Measurements from ENCODE around the gene ARHGEF4.
"Not testable (repeated sequence)": the region's sequence is repeated elsewhere in the genome, so short reads cannot be mapped to it uniquely, and the experiment has no call there.

ARHGEF4 gene

DNA sequence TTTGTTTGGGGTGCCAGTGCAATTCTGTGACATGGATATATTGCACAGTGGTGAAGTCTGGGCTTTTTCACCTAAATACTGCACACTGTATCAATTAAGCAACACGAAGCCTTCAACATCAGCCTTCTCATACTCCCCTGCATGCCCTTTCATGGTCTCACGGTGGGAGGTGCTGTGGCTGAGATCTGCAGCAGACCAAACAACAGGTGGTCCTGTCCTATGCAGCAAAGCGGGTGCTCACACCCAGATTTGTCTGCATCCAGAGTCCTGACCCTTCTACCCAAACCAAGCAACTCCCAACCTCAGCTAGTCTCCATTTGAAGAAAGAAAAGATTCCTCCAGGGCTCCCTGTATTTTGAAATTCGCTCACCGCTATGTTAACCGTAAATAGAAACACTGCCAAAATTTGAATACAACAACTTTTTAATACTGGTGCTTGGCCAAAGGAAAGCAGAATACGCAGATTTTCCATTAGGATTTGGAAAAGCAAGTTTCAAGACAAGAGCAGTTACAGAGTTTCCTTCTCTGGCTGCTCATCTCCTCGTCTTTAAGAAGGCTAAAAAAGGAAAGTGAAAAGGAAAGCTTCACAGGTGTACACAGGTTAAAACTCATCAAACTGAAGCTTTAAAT is 221.6 kb downstream of the ARHGEF4 start:
- POLR2A ChIA-PET: no interaction called here
- TF ChIP-seq, protein P1, sequence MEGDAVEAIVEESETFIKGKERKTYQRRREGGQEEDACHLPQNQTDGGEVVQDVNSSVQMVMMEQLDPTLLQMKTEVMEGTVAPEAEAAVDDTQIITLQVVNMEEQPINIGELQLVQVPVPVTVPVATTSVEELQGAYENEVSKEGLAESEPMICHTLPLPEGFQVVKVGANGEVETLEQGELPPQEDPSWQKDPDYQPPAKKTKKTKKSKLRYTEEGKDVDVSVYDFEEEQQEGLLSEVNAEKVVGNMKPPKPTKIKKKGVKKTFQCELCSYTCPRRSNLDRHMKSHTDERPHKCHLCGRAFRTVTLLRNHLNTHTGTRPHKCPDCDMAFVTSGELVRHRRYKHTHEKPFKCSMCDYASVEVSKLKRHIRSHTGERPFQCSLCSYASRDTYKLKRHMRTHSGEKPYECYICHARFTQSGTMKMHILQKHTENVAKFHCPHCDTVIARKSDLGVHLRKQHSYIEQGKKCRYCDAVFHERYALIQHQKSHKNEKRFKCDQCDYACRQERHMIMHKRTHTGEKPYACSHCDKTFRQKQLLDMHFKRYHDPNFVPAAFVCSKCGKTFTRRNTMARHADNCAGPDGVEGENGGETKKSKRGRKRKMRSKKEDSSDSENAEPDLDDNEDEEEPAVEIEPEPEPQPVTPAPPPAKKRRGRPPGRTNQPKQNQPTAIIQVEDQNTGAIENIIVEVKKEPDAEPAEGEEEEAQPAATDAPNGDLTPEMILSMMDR (IDR thresholded peaks at IDR 0.05; ENCODE audit: control extremely low read depth, extremely low read depth, low read depth, missing control alignments): no peak
- no peak for DNase-seq (ENCODE audit: extremely low spot score)
- CTCF ChIA-PET: interaction anchor here (2.3 kb wide), 1 partner anchor 17 kb away, joined by 6 read pairs; no protein-coding TSS in a partner anchor

DNA sequence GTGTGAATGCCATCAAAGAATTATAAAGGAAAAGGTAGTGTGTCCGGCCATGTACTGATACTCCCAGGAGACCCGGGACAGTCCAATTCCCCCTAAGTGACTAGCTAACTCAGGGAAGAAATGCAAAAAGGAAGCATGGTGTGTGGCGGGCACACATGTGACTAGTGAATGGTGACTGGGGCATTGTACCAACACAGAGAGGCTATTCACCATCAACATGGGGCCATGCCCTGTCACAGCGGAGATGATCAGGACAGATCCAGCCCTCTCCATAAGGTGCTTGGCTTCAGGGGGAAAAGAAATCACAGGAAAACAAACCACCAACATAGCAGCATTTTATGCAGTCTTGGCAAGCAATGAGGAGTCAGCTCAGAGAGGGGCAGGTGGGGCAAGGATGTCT is 222.2 kb downstream of the ARHGEF4 start:
- no peak for DNase-seq (ENCODE audit: extremely low spot score)
- ChIA-PET CTCF (interaction anchor here (2.3 kb wide), 1 partner anchor 18 kb away, joined by 6 read pairs; no protein-coding TSS in a partner anchor), POLR2A (no interaction called here)
- TF ChIP-seq, protein P1 (IDR thresholded peaks at IDR 0.05; ENCODE audit: control extremely low read depth, extremely low read depth, low read depth, missing control alignments): no peak

DNA sequence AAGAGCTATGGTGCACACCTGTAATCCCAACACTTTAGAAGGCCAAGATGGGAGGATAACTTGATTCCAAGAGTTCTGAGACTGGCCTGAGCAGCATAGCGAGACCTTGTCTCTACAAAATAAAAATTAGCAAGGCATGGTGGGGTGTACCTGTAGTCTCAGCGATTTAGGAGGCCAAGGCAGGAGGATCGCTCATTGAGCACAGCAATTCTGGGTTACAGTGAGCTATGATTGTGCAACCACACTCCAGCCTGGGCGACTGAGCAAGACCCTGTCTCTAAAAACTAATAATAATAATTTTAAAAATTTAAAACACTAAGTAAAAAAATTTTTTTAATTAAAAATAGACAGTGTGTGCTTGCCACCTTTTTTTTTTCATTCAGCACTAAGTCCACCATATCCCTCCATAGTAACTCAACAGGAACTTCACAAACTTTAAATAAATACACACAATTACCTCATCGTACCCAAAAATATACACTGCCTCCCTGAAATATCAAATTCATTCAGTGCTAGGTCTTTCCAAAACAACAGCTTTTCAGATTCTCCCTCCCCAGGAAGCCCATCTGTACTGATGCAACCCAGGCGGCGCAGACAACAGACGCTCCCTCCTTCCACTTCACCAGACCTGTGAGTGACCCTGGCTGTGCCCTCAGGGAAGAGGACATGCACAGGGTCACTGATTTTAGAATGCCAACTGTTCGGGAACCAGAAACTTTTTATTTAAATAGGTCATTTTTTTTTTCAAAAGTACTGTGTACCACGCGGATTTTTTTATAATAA is 227.0 kb downstream of the ARHGEF4 start:
- TF ChIP-seq, protein P1 (IDR thresholded peaks at IDR 0.05; ENCODE audit: control extremely low read depth, extremely low read depth, low read depth, missing control alignments): no peak
- CTCF ChIA-PET: no interaction called here
- DNase-seq (ENCODE audit: extremely low spot score): no peak
- POLR2A ChIA-PET: no interaction called here

DNA sequence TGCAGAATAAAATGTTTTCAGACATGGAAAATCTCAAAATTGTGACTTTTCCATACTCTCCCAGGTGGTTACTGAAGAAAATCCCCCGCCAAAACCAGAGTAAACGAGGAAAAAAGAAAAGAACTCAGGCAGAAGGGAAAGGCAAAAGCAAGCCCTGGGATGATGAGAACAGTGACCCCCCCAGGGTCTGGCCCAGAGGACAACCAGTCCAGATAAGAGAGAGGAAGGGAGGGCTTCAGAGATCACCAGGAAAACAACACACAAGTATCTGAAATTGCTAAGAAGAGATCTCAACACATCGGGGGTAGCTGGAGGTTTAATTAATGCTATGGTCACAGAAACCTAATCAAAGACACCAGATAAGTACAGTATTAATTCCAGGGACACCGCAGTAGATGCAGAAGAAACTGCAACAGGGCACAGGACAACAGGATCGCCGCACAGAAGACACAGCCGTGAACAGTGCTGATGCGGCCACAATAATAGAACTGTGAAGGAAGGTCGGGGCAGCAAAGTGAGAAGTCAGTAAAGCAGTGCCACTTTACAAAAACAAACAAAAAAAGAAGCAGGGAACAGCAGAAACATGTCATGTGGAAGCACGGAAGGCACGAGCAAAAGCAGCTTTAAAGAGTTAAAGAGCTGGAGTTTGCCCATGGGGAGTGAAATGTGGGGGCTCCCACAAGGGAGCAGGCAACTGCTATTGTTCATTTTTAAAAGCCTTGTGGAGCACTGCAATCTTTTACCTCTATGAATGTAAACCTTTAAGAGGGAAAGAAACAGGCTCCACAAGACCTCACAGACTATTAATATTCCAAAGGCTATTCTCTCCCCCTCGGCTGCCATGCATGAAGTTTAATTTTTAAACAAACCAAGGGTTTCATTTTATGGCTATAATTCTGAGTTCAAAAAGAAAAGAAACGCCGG is 228.1 kb downstream of the ARHGEF4 start:
- ChIA-PET POLR2A (no interaction called here), CTCF (interaction anchor here (1.3 kb wide), 1 partner anchor 13 kb away, joined by 3 read pairs; no protein-coding TSS in a partner anchor)
- TF ChIP-seq, protein P1 (IDR thresholded peaks at IDR 0.05; ENCODE audit: control extremely low read depth, extremely low read depth, low read depth, missing control alignments): no peak
- no peak for DNase-seq (ENCODE audit: extremely low spot score)

DNA sequence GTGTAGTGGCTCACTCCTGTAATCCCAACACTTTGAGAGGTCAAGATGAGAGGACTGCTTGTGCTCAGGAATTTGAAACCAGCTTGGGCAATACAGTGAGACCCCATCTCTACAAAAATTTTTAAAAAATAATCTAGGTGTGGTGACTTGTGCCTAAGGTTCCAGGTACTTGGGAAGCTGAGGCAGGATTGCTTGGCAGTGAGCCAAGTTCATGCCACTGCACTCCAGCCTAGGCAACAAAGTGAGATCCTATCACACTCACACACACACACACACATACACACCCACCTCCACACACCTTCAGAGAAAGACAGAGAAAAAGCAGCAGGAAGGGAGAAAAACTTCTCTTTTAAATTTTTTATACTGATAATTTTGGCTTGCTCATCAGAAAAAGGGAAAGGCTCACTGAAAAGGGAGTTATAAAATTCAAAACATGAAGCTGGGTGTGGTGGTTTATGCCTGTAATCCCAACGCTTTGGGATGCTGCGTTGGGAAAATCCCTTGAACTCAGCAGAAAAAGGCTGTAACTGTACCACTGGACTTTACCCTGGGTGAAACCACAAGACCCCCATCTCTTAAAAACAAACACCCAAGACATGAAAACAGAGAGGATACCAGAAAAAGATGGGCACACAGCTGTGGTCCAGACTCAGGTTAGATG is 230.9 kb downstream of the ARHGEF4 start:
- ChIA-PET CTCF (interaction anchor here (0.8 to 1.5 kb wide), 2 partner anchors 11 to 13 kb away, joined by 3 read pairs; no protein-coding TSS in a partner anchor), POLR2A (no interaction called here)
- TF ChIP-seq, protein P1 (IDR thresholded peaks at IDR 0.05; ENCODE audit: control extremely low read depth, extremely low read depth, low read depth, missing control alignments): no peak
- no peak for DNase-seq (ENCODE audit: extremely low spot score)

DNA sequence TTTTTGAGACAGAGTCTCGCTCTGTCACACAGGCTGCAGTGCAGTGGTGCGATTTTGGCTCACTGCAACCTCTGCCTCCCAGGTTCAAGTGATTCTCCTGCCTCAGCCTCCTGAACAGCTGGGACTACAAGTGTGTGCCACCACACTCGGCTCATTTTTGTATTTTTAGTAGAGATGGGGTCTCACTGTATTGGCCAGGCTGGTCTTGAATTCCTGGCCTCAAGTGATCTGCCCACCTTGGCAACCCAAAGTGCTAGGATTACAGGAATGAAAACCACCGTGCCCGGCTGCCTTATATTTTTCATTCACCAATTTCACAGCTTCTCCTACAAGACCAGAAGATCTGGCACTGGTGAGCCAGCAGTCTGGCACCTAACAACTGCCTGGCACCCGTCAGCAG is 231.5 kb downstream of the ARHGEF4 start:
- CTCF ChIA-PET: interaction anchor here (0.8 kb wide), 1 partner anchor 10 kb away, joined by 3 read pairs; no protein-coding TSS in a partner anchor
- DNase-seq (ENCODE audit: extremely low spot score); POLR2A ChIA-PET: not testable (repeated sequence)

DNA sequence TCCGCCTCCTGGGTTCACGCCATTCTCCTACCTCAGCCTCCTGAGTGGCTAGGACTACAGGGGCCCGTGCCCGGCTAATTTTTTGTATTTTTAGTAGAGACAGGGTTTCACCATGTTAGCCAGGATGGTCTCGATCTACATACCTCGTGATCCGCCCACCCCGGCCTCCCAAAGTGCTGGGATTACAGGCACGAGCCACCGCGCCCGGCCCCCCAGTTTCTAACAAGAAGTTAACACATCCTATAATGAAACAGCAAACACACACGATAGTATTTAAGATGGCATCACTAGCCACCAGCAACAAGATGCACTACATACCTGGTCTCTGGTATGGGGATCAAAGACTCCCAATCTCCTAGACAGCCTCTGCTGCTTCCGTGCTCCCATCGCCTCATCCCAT is 238.9 kb downstream of the ARHGEF4 start:
- POLR2A ChIA-PET; DNase-seq (ENCODE audit: extremely low spot score); CTCF ChIA-PET: not testable (repeated sequence)
